ENCODE results near the gene NME9.

NME9 gene

GRCh38 chr3:138360869-138361525 lies 31.3 kb upstream of the NME9 start:
- Histone ChIP-seq H3K4me3 (ENCODE audit: low read length) (no peak overlapping the region), H3K79me2 (ENCODE audit: low read length) (no peaks in the 10 kb centered on the region), H3K4me2 (ENCODE audit: low read depth, low read length) (no peak overlapping the region), H3F3A (ENCODE audit: insufficient read depth, low read length) (no peaks in the 10 kb centered on the region), H3K27ac (ENCODE audit: low read length) (no peak overlapping the region), H3K9me2 (replicated peaks; ENCODE audit: insufficient read depth, low read length) (no peaks in the 10 kb centered on the region), H3K27me3 (replicated peaks; ENCODE audit: insufficient read depth, low read length) (no peaks in the 10 kb centered on the region), H2AFZ (ENCODE audit: low read length) (no peak overlapping the region), H3K4me1 (ENCODE audit: low read length) (no peaks in the 10 kb centered on the region), H3K9ac (ENCODE audit: low read length) (no peak overlapping the region), H4K20me1 (ENCODE audit: insufficient read depth, low read length) (no peaks in the 10 kb centered on the region), H3K9me3 (replicated peaks; ENCODE audit: insufficient read depth, low read length) (no peaks in the 10 kb centered on the region), H3K36me3 (replicated peaks; ENCODE audit: insufficient read depth, low read length) (no peaks in the 10 kb centered on the region)
- DNase-seq: no peak
- TF ChIP-seq EZH2 (optimal IDR thresholded peaks at IDR 0.05; ENCODE audit: low read depth, low read length) (no peak), EZH2phosphoT487 (IDR thresholded peaks at IDR 0.05; ENCODE audit: low read length) (no peak), CTCF (IDR thresholded peaks at IDR 0.05; ENCODE audit: low read length) (no peak)

- no peak overlapping the region for H3K4me2 ChIP-seq (ENCODE audit: low read depth, low read length)
- no peak for DNase-seq
- H2AFZ ChIP-seq (ENCODE audit: low read length): no peak overlapping the region
- H3K9me3 ChIP-seq (replicated peaks; ENCODE audit: insufficient read depth, low read length): no peaks in the 10 kb centered on the region
- H3K36me3 ChIP-seq (replicated peaks; ENCODE audit: insufficient read depth, low read length): no peaks in the 10 kb centered on the region
- H3K4me1 ChIP-seq (ENCODE audit: low read length): no peaks in the 10 kb centered on the region
- no peaks in the 10 kb centered on the region for H3F3A ChIP-seq (ENCODE audit: insufficient read depth, low read length)
- H4K20me1 ChIP-seq (ENCODE audit: insufficient read depth, low read length): no peaks in the 10 kb centered on the region
- no peaks in the 10 kb centered on the region for H3K27me3 ChIP-seq (replicated peaks; ENCODE audit: insufficient read depth, low read length)
- H3K27ac ChIP-seq (ENCODE audit: low read length): no peak overlapping the region
- H3K9ac ChIP-seq (ENCODE audit: low read length): no peak overlapping the region
- no peak for TF ChIP-seq EZH2 (optimal IDR thresholded peaks at IDR 0.05; ENCODE audit: low read depth, low read length)
- no peak for TF ChIP-seq EZH2phosphoT487 (IDR thresholded peaks at IDR 0.05; ENCODE audit: low read length)
- no peak for TF ChIP-seq CTCF (IDR thresholded peaks at IDR 0.05; ENCODE audit: low read length)
- no peak overlapping the region for H3K4me3 ChIP-seq (ENCODE audit: low read length)
- no peaks in the 10 kb centered on the region for H3K9me2 ChIP-seq (replicated peaks; ENCODE audit: insufficient read depth, low read length)
- no peaks in the 10 kb centered on the region for H3K79me2 ChIP-seq (ENCODE audit: low read length)
Measured at GRCh38 chr3:138359919-138360868, 30.5 kb upstream of the NME9 start.

GRCh38 chr3:138359148-138359918 lies 29.7 kb upstream of the NME9 start:
- no peaks in the 10 kb centered on the region for H3K79me2 ChIP-seq (ENCODE audit: low read length)
- no peak for TF ChIP-seq EZH2phosphoT487 (IDR thresholded peaks at IDR 0.05; ENCODE audit: low read length)
- no peak for TF ChIP-seq CTCF (IDR thresholded peaks at IDR 0.05; ENCODE audit: low read length)
- no peak for TF ChIP-seq EZH2 (optimal IDR thresholded peaks at IDR 0.05; ENCODE audit: low read depth, low read length)
- H3K4me3 ChIP-seq (ENCODE audit: low read length): no peak overlapping the region
- H3K4me2 ChIP-seq (ENCODE audit: low read depth, low read length): no peak overlapping the region
- DNase-seq: no peak
- no peaks in the 10 kb centered on the region for H3K9me2 ChIP-seq (replicated peaks; ENCODE audit: insufficient read depth, low read length)
- H3K27me3 ChIP-seq (replicated peaks; ENCODE audit: insufficient read depth, low read length): no peaks in the 10 kb centered on the region
- no peak overlapping the region for H3K27ac ChIP-seq (ENCODE audit: low read length)
- no peaks in the 10 kb centered on the region for H3K4me1 ChIP-seq (ENCODE audit: low read length)
- H4K20me1 ChIP-seq (ENCODE audit: insufficient read depth, low read length): no peaks in the 10 kb centered on the region
- no peaks in the 10 kb centered on the region for H3F3A ChIP-seq (ENCODE audit: insufficient read depth, low read length)
- no peak overlapping the region for H2AFZ ChIP-seq (ENCODE audit: low read length)
- H3K9ac ChIP-seq (ENCODE audit: low read length): no peak overlapping the region
- H3K9me3 ChIP-seq (replicated peaks; ENCODE audit: insufficient read depth, low read length): no peaks in the 10 kb centered on the region
- no peaks in the 10 kb centered on the region for H3K36me3 ChIP-seq (replicated peaks; ENCODE audit: insufficient read depth, low read length)

Data from MM.1S (cell line).